ENCODE results near the gene CPE. TPM values are rescaled to one million over a fixed set of nuclear protein-coding genes. Genes with fewer than 3 reads are reported as not detected.

Gene CPE
- total and polyA plus RNA-seq, 2 donors (not counting 3 experiments of a cell fraction or from before 2014, with no cell fraction given): 2.7 to 9.2 TPM

GRCh38 chr4:165367040-165367439 is 11.8 kb upstream of the CPE start:
- no peak overlapping the region for H3K4me2 ChIP-seq (ENCODE audit: insufficient read depth, low read length)
- H3K79me2 ChIP-seq (ENCODE audit: control insufficient read depth, insufficient read depth, low read length): no peaks in the 10 kb centered on the region
- no peaks in the 10 kb centered on the region for H3K36me3 ChIP-seq (ENCODE audit: control insufficient read depth in 2 of 2, extremely low read depth in 1 of 2, insufficient read depth in 2 of 2, low read length in 2 of 2)
- no peaks in the 10 kb centered on the region for H3K4me1 ChIP-seq (ENCODE audit: control insufficient read depth, extremely low read depth, insufficient read depth, low read length)
- H3K4me3 ChIP-seq (replicated peaks in 1 of 3; ENCODE audit: insufficient read depth in 1 of 3, low read depth in 1 of 3, low read length in 3 of 3): no peak overlapping the region
- ChIA-PET POLR2A (no interaction called here), CTCF (no interaction called here)
- H3K9me3 ChIP-seq (replicated peaks; ENCODE audit: control insufficient read depth, insufficient read depth, low read length): no peaks in the 10 kb centered on the region
- dilution Hi-C loops (cut with MboI; ENCODE audit: extremely low pct_ligation_motif_present, low sequenced_read_pairs): no loop called here
- no peak overlapping the region for H3K9ac ChIP-seq (replicated peaks; ENCODE audit: extremely low read depth, insufficient read depth, low read length)
- H3K27me3 ChIP-seq (ENCODE audit: control insufficient read depth in 2 of 2, insufficient read depth in 2 of 2, low read length in 2 of 2): peaks cover 0 to 4% of the 10 kb centered on the region in 2 experiments
- no peak for TF ChIP-seq JUN (IDR thresholded peaks at IDR 0.05; ENCODE audit: borderline replicate concordance, insufficient read depth, insufficient read length, low read depth)
- no peak for TF ChIP-seq MAX (IDR thresholded peaks at IDR 0.05; ENCODE audit: insufficient read depth, insufficient read length)
- no peak for TF ChIP-seq POLR2A (IDR thresholded peaks at IDR 0.05; ENCODE audit: low read depth, low read length)
- no peak for TF ChIP-seq POLR2AphosphoS5 (IDR thresholded peaks at IDR 0.05; ENCODE audit: insufficient read depth, low read depth, low read length)
- no peak for TF ChIP-seq FOS (IDR thresholded peaks at IDR 0.05; ENCODE audit: borderline replicate concordance, insufficient read depth, low read length)
- no peak for TF ChIP-seq EZH2 (IDR thresholded peaks at IDR 0.05; ENCODE audit: borderline replicate concordance, low read depth, low read length, severe bottlenecking)
- TF ChIP-seq GATA2 (IDR thresholded peaks at IDR 0.05; ENCODE audit: insufficient read depth, insufficient read length, low read depth, low read length): no peak
- TF ChIP-seq CTCF (IDR thresholded peaks at IDR 0.05; ENCODE audit: extremely low read depth in 1 of 2, insufficient read depth in 1 of 2, low read depth in 1 of 2, low read length in 2 of 2): no peak
- TF ChIP-seq MYC (IDR thresholded peaks at IDR 0.05; ENCODE audit: low read depth, low read length): no peak
- FAIRE-seq (no peak), DNase-seq (ENCODE audit: low read depth, low spot score) (no peak)
- H3K27ac ChIP-seq (ENCODE audit: insufficient read depth, low read depth, low read length): no peak overlapping the region
- intact Hi-C loops (cut with micrococcal nuclease): no loop called here
- no peak overlapping the region for H2AFZ ChIP-seq (ENCODE audit: low read depth, low read length)
- BruUV-seq (replicated peaks): no TSS peak
- H3K9me1 ChIP-seq (replicated peaks; ENCODE audit: control insufficient read depth, extremely low read depth, insufficient read depth, low read length): no peaks in the 10 kb centered on the region
- H4K20me1 ChIP-seq (replicated peaks; ENCODE audit: control insufficient read depth, extremely low read depth, insufficient read depth, low read length): no peaks in the 10 kb centered on the region

Data from endothelial cell of umbilical vein (primary cell).